Spleen (tissue), 7 donors: ENCODE measurements around the gene UQCRC1.

Source experiments
- POLR2A ChIP-seq, 3 donors: fragments of 450-650 bp; IDR thresholded peaks; one replicate each; pipeline ENCODE4 v1.5.1; 2017; ENCODE audit warnings: antibody characterized with exemption in 3 of 3, mild to moderate bottlenecking in 1 of 3
- TF ChIP-seq, protein P1 (sequence below), 11 experiments: fragments of 200-600 bp in 7 of 11; fragments of 450-650 bp in 4 of 11; sonication (generic) in 4 of 11; IDR thresholded peaks in 8 of 11; conservative IDR thresholded peaks in 3 of 11; 1 replicate in 7 of 11; 2 replicates in 4 of 11; pipeline versions ENCODE4 v1.4.0 to v1.8.0; 2016 to 2021; ENCODE audit warnings: antibody characterized with exemption in 11 of 11, inconsistent platforms in 4 of 11, mild to moderate bottlenecking in 1 of 11
- donor health status: DM: no; HTN: no; CAD: no; lungs with moderate emphysema.
- donor health status: DM: no; HTN: no; CAD: no.
- donor health status: DM: no; HTN: no; CAD: no.

DNA sequence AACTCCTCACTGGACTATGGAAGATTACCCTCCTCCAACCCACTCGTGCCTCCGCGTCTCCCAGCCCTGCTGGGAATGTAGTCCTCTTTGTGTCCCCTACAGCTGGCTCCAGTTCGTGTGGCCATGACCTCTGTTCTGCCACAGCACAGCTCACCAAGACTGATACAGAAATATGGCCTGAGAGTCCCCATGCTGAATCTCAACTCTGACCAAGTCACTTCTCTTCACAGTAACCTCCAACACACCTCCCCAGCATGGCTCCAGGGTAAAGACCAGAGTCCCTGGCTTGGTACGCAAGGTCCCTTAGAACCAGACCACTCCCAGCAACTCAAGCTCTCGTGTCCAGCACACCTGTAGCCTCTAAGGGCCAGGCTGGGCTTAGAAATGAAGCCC lies 12.0 kb downstream of the UQCRC1 start:
- TF ChIP-seq POLR2A (IDR thresholded peaks at IDR 0.05) = no peak
- TF ChIP-seq, protein P1, sequence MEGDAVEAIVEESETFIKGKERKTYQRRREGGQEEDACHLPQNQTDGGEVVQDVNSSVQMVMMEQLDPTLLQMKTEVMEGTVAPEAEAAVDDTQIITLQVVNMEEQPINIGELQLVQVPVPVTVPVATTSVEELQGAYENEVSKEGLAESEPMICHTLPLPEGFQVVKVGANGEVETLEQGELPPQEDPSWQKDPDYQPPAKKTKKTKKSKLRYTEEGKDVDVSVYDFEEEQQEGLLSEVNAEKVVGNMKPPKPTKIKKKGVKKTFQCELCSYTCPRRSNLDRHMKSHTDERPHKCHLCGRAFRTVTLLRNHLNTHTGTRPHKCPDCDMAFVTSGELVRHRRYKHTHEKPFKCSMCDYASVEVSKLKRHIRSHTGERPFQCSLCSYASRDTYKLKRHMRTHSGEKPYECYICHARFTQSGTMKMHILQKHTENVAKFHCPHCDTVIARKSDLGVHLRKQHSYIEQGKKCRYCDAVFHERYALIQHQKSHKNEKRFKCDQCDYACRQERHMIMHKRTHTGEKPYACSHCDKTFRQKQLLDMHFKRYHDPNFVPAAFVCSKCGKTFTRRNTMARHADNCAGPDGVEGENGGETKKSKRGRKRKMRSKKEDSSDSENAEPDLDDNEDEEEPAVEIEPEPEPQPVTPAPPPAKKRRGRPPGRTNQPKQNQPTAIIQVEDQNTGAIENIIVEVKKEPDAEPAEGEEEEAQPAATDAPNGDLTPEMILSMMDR (IDR thresholded peaks at IDR 0.05 in 8 of 11, conservative IDR thresholded peaks at IDR 0.05 in 3 of 11) = no peak
